GM12865 (cell line): Measurements from ENCODE around the gene MAP1LC3B2.
"Not testable (repeated sequence)": the region's sequence is repeated elsewhere in the genome, so short reads cannot be mapped to it uniquely, and the experiment has no call there.

ENCODE experiments used
- DNase-seq: peaks from one replicate; pipeline ENCODE4 v3.0.0; 2010; ENCODE audit warnings: low read depth
- H3K4me3 ChIP-seq: 2 replicates; pipeline ENCODE4 v1.5.1; 2011; ENCODE audit warnings: mild to moderate bottlenecking, low read depth, low read length, control low read depth
- TF ChIP-seq, protein P1 (sequence below): IDR thresholded peaks from 2 replicates; pipeline ENCODE4 v1.5.1; 2011; ENCODE audit warnings: low read length, control low read depth, low read depth, inconsistent platforms; ENCODE audit not compliant: insufficient read depth; ENCODE audit errors: missing control alignments

MAP1LC3B2 gene

GRCh38 chr12:116565963-116566362, 6.8 kb downstream of the MAP1LC3B2 start:
- no peak for DNase-seq
- TF ChIP-seq, protein P1, sequence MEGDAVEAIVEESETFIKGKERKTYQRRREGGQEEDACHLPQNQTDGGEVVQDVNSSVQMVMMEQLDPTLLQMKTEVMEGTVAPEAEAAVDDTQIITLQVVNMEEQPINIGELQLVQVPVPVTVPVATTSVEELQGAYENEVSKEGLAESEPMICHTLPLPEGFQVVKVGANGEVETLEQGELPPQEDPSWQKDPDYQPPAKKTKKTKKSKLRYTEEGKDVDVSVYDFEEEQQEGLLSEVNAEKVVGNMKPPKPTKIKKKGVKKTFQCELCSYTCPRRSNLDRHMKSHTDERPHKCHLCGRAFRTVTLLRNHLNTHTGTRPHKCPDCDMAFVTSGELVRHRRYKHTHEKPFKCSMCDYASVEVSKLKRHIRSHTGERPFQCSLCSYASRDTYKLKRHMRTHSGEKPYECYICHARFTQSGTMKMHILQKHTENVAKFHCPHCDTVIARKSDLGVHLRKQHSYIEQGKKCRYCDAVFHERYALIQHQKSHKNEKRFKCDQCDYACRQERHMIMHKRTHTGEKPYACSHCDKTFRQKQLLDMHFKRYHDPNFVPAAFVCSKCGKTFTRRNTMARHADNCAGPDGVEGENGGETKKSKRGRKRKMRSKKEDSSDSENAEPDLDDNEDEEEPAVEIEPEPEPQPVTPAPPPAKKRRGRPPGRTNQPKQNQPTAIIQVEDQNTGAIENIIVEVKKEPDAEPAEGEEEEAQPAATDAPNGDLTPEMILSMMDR, result no peak
- H3K4me3 ChIP-seq, result no peak overlapping the region

DNA sequence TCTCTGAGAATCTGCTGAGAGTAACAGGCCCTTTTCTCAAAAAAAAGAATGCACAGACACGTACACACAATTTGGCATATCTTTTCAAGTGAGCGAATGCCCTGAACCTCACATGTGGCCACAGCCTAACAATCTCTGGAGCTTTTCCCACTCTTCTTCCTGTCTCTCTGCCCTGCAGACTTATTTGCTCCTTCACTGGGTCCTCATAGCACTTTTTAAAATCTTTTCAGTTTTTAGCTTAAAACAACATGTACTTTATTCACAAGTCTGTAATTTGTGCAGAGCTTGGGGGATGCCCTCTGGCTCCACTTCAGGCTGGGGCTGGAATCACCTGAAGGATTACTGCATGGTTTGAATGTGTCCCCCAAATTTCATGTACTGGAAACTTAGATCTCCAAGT, 9.0 kb downstream of the MAP1LC3B2 start:
- no peak for DNase-seq
- H3K4me3 ChIP-seq, result no peak overlapping the region
- TF ChIP-seq, protein P1, result no peak

GRCh38 chr12:116571089-116571488, 11.9 kb downstream of the MAP1LC3B2 start:
- no peak overlapping the region for H3K4me3 ChIP-seq
- TF ChIP-seq, protein P1, result no peak
- DNase-seq, result no peak

GRCh38 chr12:116573776-116574175, 14.6 kb downstream of the MAP1LC3B2 start:
- no peak overlapping the region for H3K4me3 ChIP-seq
- DNase-seq, result no peak
- TF ChIP-seq, protein P1, result no peak

DNA sequence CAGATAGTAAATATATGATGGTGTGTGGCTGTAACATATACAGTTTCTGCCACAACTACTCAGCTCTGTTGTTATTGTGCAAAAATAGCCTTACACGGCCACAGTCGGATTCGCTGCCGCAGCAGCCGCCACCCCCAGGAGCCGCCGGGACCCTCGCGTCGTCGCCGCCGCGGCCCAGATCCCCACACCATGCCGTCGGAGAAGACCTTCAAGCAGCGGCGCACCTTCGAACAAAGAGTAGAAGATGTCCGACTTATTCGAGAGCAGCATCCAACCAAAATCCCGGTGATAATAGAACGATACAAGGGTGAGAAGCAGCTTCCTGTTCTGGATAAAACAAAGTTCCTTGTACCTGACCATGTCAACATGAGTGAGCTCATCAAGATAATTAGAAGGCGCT, 16.6 kb downstream of the MAP1LC3B2 start:
- DNase-seq, H3K4me3 ChIP-seq: not testable (repeated sequence)

- TF ChIP-seq, protein P1, result no peak
- no peak for DNase-seq
- no peak overlapping the region for H3K4me3 ChIP-seq
Observed at GRCh38 chr12:116577154-116577561, 18.0 kb downstream of the MAP1LC3B2 start.

DNA sequence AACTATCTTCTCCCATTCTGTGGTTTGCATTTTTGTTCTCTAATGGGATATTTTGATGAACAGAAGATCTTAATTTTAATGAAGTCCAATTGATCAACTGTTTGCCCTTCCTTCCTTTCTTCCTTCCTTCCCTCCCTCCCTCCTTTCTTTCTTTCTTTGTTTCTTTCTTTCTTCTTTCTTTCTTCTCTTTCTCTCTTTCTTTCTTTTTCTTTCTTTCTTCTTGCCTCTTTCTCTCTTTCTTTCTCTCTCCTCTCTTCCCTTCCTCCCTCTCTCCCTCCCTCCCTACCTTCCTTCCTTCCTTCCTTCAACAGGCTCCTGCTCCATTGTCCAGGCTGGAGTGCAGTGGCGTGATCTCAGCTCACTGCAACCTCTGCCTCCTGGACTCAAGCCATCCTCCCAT, 18.9 kb downstream of the MAP1LC3B2 start:
- DNase-seq, result no peak
- TF ChIP-seq, protein P1, result no peak
- H3K4me3 ChIP-seq, result no peak overlapping the region
